Activated gamma-delta T cell treated with Interleukin-2 at 50 U/mL for 16 hours (primary cell): ENCODE data around the gene DOCK1.

Experiments
- DNase-seq: peaks from one replicate; pipeline ENCODE4 v3.0.0-alpha.2; 2020

Gene DOCK1

GRCh38 chr10:127444155-127444554 lies 538.9 kb downstream of the DOCK1 start:
- DNase-seq = no peak

GRCh38 chr10:127447197-127447596 lies 542.0 kb downstream of the DOCK1 start:
- DNase-seq = no peak

- DNase-seq = no peak
These were observed 544.3 kb downstream of the DOCK1 start for GRCh38 chr10:127449490-127449889.

- DNase-seq = no peak
These were observed 545.4 kb downstream of the DOCK1 start for GRCh38 chr10:127450644-127451043.

GRCh38 chr10:127451628-127452027 lies 546.4 kb downstream of the DOCK1 start:
- DNase-seq = no peak

- no peak for DNase-seq
These were observed 547.3 kb downstream of the DOCK1 start for GRCh38 chr10:127452568-127452967.

GRCh38 chr10:127453706-127454105 lies 548.5 kb downstream of the DOCK1 start:
- no peak for DNase-seq

- DNase-seq = no peak
These were observed 550.9 kb downstream of the DOCK1 start for GRCh38 chr10:127456122-127456521.

- no peak for DNase-seq
These were observed 553.0 kb downstream of the DOCK1 start for GRCh38 chr10:127458016-127458810.

GRCh38 chr10:127458829-127459228 lies 553.6 kb downstream of the DOCK1 start:
- DNase-seq = no peak

GRCh38 chr10:127459918-127460317 lies 554.7 kb downstream of the DOCK1 start:
- DNase-seq = no peak

GRCh38 chr10:127462643-127463295 lies 557.5 kb downstream of the DOCK1 start:
- no peak for DNase-seq

- DNase-seq = no peak
These were observed 558.3 kb downstream of the DOCK1 start for GRCh38 chr10:127463548-127463947.

GRCh38 chr10:127464561-127464960 lies 559.3 kb downstream of the DOCK1 start:
- DNase-seq = no peak

- no peak for DNase-seq
These were observed 562.6 kb downstream of the DOCK1 start for GRCh38 chr10:127467811-127468210.

GRCh38 chr10:127468632-127469031 lies 563.4 kb downstream of the DOCK1 start:
- no peak for DNase-seq

GRCh38 chr10:127470911-127471310 lies 565.7 kb downstream of the DOCK1 start:
- DNase-seq = no peak

GRCh38 chr10:127472976-127473375 lies 567.7 kb downstream of the DOCK1 start:
- no peak for DNase-seq

GRCh38 chr10:127474501-127474900 lies 569.3 kb downstream of the DOCK1 start:
- DNase-seq = no peak

GRCh38 chr10:127485153-127485857 lies 580.1 kb downstream of the DOCK1 start:
- no peak for DNase-seq

GRCh38 chr10:127486355-127486754 lies 581.1 kb downstream of the DOCK1 start:
- DNase-seq = no peak

- DNase-seq = no peak
These were observed 587.5 kb downstream of the DOCK1 start for GRCh38 chr10:127492607-127493250.

GRCh38 chr10:127496035-127496434 lies 590.8 kb downstream of the DOCK1 start:
- no peak for DNase-seq
